ENCODE measurements around the gene PNMT. TPM values are rescaled to one million over a fixed set of nuclear protein-coding genes. Genes with fewer than 3 reads are reported as not detected.

Gene PNMT
- total and polyA plus RNA-seq, 2 experiments from 2014 or later, result 1.9 to 2.5 TPM

Other genes with a start within 250 kb of the PNMT start
- 32.5 and 42.3 TPM in 2 replicates for gene MED1, start 217.2 kb upstream of the PNMT start, total RNA-seq (2014; rRNA removed; shearing (Covaris generic))
- gene MED1, start 217.2 kb upstream of the PNMT start, polyA plus RNA-seq (2016; fragmentation: Nextera tagmentation; extraction: Ambion mirVana), result 17.9 and 19.0 TPM in 2 replicates
- gene CDK12, start 207.0 kb upstream of the PNMT start, total RNA-seq (2014; rRNA removed; shearing (Covaris generic)), result 55.3 and 57.6 TPM in 2 replicates
- gene CDK12, start 207.0 kb upstream of the PNMT start, polyA plus RNA-seq (2016; fragmentation: Nextera tagmentation; extraction: Ambion mirVana), result 19.3 and 20.9 TPM in 2 replicates
- not detected in 2 replicates for gene NEUROD2, start 60.5 kb upstream of the PNMT start, total RNA-seq (2014; rRNA removed; shearing (Covaris generic))
- not detected in 2 replicates for gene NEUROD2, start 60.5 kb upstream of the PNMT start, polyA plus RNA-seq (2016; fragmentation: Nextera tagmentation; extraction: Ambion mirVana)
- 1.5 and 3.4 TPM in 2 replicates for gene PPP1R1B, start 41.5 kb upstream of the PNMT start, total RNA-seq (2014; rRNA removed; shearing (Covaris generic))
- gene PPP1R1B, start 41.5 kb upstream of the PNMT start, polyA plus RNA-seq (2016; fragmentation: Nextera tagmentation; extraction: Ambion mirVana), result 3.7 and 5.4 TPM in 2 replicates
- 39.7 and 53.3 TPM in 2 replicates for gene STARD3, start 31.3 kb upstream of the PNMT start, total RNA-seq (2014; rRNA removed; shearing (Covaris generic))
- gene STARD3, start 31.3 kb upstream of the PNMT start, polyA plus RNA-seq (2016; fragmentation: Nextera tagmentation; extraction: Ambion mirVana), result 26.4 and 31.5 TPM in 2 replicates
- gene TCAP, start 3.1 kb upstream of the PNMT start, total RNA-seq (2014; rRNA removed; shearing (Covaris generic)), result 0.74 and 2.1 TPM in 2 replicates
- 0.61 and 0.80 TPM in 2 replicates for gene TCAP, start 3.1 kb upstream of the PNMT start, polyA plus RNA-seq (2016; fragmentation: Nextera tagmentation; extraction: Ambion mirVana)
- 10.7 and 12.8 TPM in 2 replicates for gene PGAP3, start 19.6 kb downstream of the PNMT start, total RNA-seq (2014; rRNA removed; shearing (Covaris generic))
- gene PGAP3, start 19.6 kb downstream of the PNMT start, polyA plus RNA-seq (2016; fragmentation: Nextera tagmentation; extraction: Ambion mirVana), result 7.0 and 8.2 TPM in 2 replicates
- 193 and 196 TPM in 2 replicates for gene ERBB2, start 31.6 kb downstream of the PNMT start, total RNA-seq (2014; rRNA removed; shearing (Covaris generic))
- gene ERBB2, start 31.6 kb downstream of the PNMT start, polyA plus RNA-seq (2016; fragmentation: Nextera tagmentation; extraction: Ambion mirVana), result 44.9 and 46.2 TPM in 2 replicates
- gene MIEN1, start 62.1 kb downstream of the PNMT start, total RNA-seq (2014; rRNA removed; shearing (Covaris generic)), result 24.3 and 37.1 TPM in 2 replicates
- 91.8 and 106 TPM in 2 replicates for gene MIEN1, start 62.1 kb downstream of the PNMT start, polyA plus RNA-seq (2016; fragmentation: Nextera tagmentation; extraction: Ambion mirVana)
- gene GRB7, start 69.5 kb downstream of the PNMT start, total RNA-seq (2014; rRNA removed; shearing (Covaris generic)), result 23.1 and 28.9 TPM in 2 replicates
- gene GRB7, start 69.5 kb downstream of the PNMT start, polyA plus RNA-seq (2016; fragmentation: Nextera tagmentation; extraction: Ambion mirVana), result 12.8 and 13.1 TPM in 2 replicates
- gene IKZF3, start 195.9 kb downstream of the PNMT start, total RNA-seq (2014; rRNA removed; shearing (Covaris generic)), result 0.76 and 1.4 TPM in 2 replicates
- 0.05 and 0.11 TPM in 2 replicates for gene IKZF3, start 195.9 kb downstream of the PNMT start, polyA plus RNA-seq (2016; fragmentation: Nextera tagmentation; extraction: Ambion mirVana)
- gene ZPBP2, start 199.7 kb downstream of the PNMT start, total RNA-seq (2014; rRNA removed; shearing (Covaris generic)), result not detected in 2 replicates
- 0.28 TPM in 1 of 2 replicates, not detected in the other for gene ZPBP2, start 199.7 kb downstream of the PNMT start, polyA plus RNA-seq (2016; fragmentation: Nextera tagmentation; extraction: Ambion mirVana)